ENCODE measurements around the gene CYB561D2.

CYB561D2 gene

GRCh38 chr3:50324351-50325112 lies 26.1 kb upstream of the CYB561D2 start:
- TF ChIP-seq YY1 (IDR thresholded peaks at IDR 0.05; ENCODE audit: low read depth) (0 out of 2 replicates have a peak, but pooled peaks have one; percentile 15), EGR1 (IDR thresholded peaks at IDR 0.05) (no peak), RAD21 (IDR thresholded peaks at IDR 0.05; ENCODE audit: low read depth) (peak; percentile 91), ZBTB7A (IDR thresholded peaks at IDR 0.05; ENCODE audit: low read depth) (no peak), NFIC (IDR thresholded peaks at IDR 0.05) (no peak), CEBPB (IDR thresholded peaks at IDR 0.05) (no peak)

- no peak for TF ChIP-seq NFIC (IDR thresholded peaks at IDR 0.05)
Observed at GRCh38 chr3:50325113-50325480, 25.6 kb upstream of the CYB561D2 start.

GRCh38 chr3:50325497-50326181 lies 25.0 kb upstream of the CYB561D2 start:
- TF ChIP-seq MAX (IDR thresholded peaks at IDR 0.05) (no peak), YY1 (IDR thresholded peaks at IDR 0.05; ENCODE audit: low read depth) (no peak), EGR1 (IDR thresholded peaks at IDR 0.05) (no peak), TCF12 (IDR thresholded peaks at IDR 0.05; ENCODE audit: low read depth) (no peak), RAD21 (IDR thresholded peaks at IDR 0.05; ENCODE audit: low read depth) (no peak), REST (IDR thresholded peaks at IDR 0.05; ENCODE audit: low read depth) (no peak)

GRCh38 chr3:50326182-50326541 lies 24.5 kb upstream of the CYB561D2 start:
- TF ChIP-seq TCF12 (IDR thresholded peaks at IDR 0.05; ENCODE audit: low read depth): no peak
- no peak for TF ChIP-seq FOXM1 (IDR thresholded peaks at IDR 0.05; ENCODE audit: borderline replicate concordance, low read depth)
- no peak for TF ChIP-seq USF1 (IDR thresholded peaks at IDR 0.05)
- TF ChIP-seq RAD21 (IDR thresholded peaks at IDR 0.05; ENCODE audit: low read depth): no peak
- no peak for TF ChIP-seq YY1 (IDR thresholded peaks at IDR 0.05; ENCODE audit: low read depth)
- no peak for TF ChIP-seq EP300 (IDR thresholded peaks at IDR 0.05; ENCODE audit: borderline replicate concordance)
- no peak for TF ChIP-seq MAX (IDR thresholded peaks at IDR 0.05)
- no peak for TF ChIP-seq REST (IDR thresholded peaks at IDR 0.05; ENCODE audit: low read depth)
- no peak for TF ChIP-seq CREB1 (IDR thresholded peaks at IDR 0.05; ENCODE audit: low read depth)
- no peak for TF ChIP-seq TAF1 (IDR thresholded peaks at IDR 0.05; ENCODE audit: low read depth)

GRCh38 chr3:50327129-50327528 lies 23.5 kb upstream of the CYB561D2 start:
- TF ChIP-seq TEAD4 (IDR thresholded peaks at IDR 0.05): no peak
- no peak for TF ChIP-seq ZBTB7A (IDR thresholded peaks at IDR 0.05; ENCODE audit: low read depth)
- TF ChIP-seq TAF1 (IDR thresholded peaks at IDR 0.05; ENCODE audit: low read depth): no peak
- no peak for TF ChIP-seq CEBPB (IDR thresholded peaks at IDR 0.05)
- no peak for TF ChIP-seq EP300 (IDR thresholded peaks at IDR 0.05; ENCODE audit: borderline replicate concordance)
- no peak for TF ChIP-seq USF1 (IDR thresholded peaks at IDR 0.05)
- no peak for TF ChIP-seq EGR1 (IDR thresholded peaks at IDR 0.05)
- no peak for TF ChIP-seq MAX (IDR thresholded peaks at IDR 0.05)
- TF ChIP-seq TCF12 (IDR thresholded peaks at IDR 0.05; ENCODE audit: low read depth): no peak
- TF ChIP-seq REST (IDR thresholded peaks at IDR 0.05; ENCODE audit: low read depth): no peak
- TF ChIP-seq RAD21 (IDR thresholded peaks at IDR 0.05; ENCODE audit: low read depth): no peak
- no peak for TF ChIP-seq FOXM1 (IDR thresholded peaks at IDR 0.05; ENCODE audit: borderline replicate concordance, low read depth)
- TF ChIP-seq NFIC (IDR thresholded peaks at IDR 0.05): no peak
- TF ChIP-seq CREB1 (IDR thresholded peaks at IDR 0.05; ENCODE audit: low read depth): no peak
- TF ChIP-seq YY1 (IDR thresholded peaks at IDR 0.05; ENCODE audit: low read depth): no peak

Measured in Ishikawa (cell line).